HepG2 (cell line): Measurements from ENCODE around the gene NISCH. TPM values are rescaled to one million over a fixed set of nuclear protein-coding genes. Genes with fewer than 3 reads are reported as not detected.

Experiments
- GFI1 ChIP-seq: sonication (generic); formaldehyde crosslinking; IDR thresholded peaks from 2 replicates; pipeline ENCODE4 v1.5.0; 2020; ENCODE audit warnings: missing genetic modification reagents, mild to moderate bottlenecking, borderline replicate concordance
- HNRNPUL1 ChIP-seq: fragments of 200-400 bp; formaldehyde crosslinking; IDR thresholded peaks from 2 replicates; pipeline ENCODE4 v1.6.1; 2017; ENCODE audit warnings: low read depth, mild to moderate bottlenecking, low read length, moderate library complexity
- MEF2D ChIP-seq: sonication (generic); formaldehyde crosslinking; IDR thresholded peaks from 2 replicates; pipeline ENCODE4 v1.5.1; 2020; ENCODE audit warnings: mild to moderate bottlenecking, missing genetic modification reagents
- NR2F2 ChIP-seq: IDR thresholded peaks from 2 replicates; pipeline ENCODE4 v1.6.1; 2012; ENCODE audit warnings: low read depth, inconsistent platforms, borderline replicate concordance
- PHF8 ChIP-seq: sonication (generic); formaldehyde crosslinking; IDR thresholded peaks from 2 replicates; pipeline ENCODE4 v1.5.0; 2020; ENCODE audit warnings: missing genetic modification reagents
- PLRG1 ChIP-seq: fragments of 450-650 bp; conservative IDR thresholded peaks from 2 replicates; pipeline ENCODE4 v1.6.1; 2016
- RBM22 ChIP-seq: fragments of 200-400 bp; formaldehyde crosslinking; optimal IDR thresholded peaks from 2 replicates; pipeline ENCODE3; 2017; ENCODE audit warnings: mild to moderate bottlenecking, low read length, moderate library complexity
- SCMH1 ChIP-seq: sonication (generic); formaldehyde crosslinking; IDR thresholded peaks from 2 replicates; pipeline ENCODE4 v1.9.0; 2021; ENCODE audit warnings: missing genetic modification reagents, mild to moderate bottlenecking, borderline replicate concordance
- ZNF160 ChIP-seq: sonication (generic); formaldehyde crosslinking; IDR thresholded peaks from 2 replicates; pipeline ENCODE4 v1.8.0; 2022; ENCODE audit warnings: mild to moderate bottlenecking, inconsistent platforms, missing genetic modification reagents
- ZNF205 ChIP-seq: IDR thresholded peaks from 2 replicates; pipeline ENCODE4 v1.6.1; 2018; ENCODE audit warnings: missing biosample characterization, missing genetic modification reagents
- ZNF235 ChIP-seq: sonication (generic); formaldehyde crosslinking; IDR thresholded peaks from 2 replicates; pipeline ENCODE4 v1.8.1; 2023; ENCODE audit warnings: mild to moderate bottlenecking, missing genetic modification reagents, borderline replicate concordance
- ZNF367 ChIP-seq: sonication (generic); formaldehyde crosslinking; IDR thresholded peaks from 2 replicates; pipeline ENCODE4 v1.4.0; 2020; ENCODE audit warnings: missing genetic modification reagents, borderline replicate concordance
- ZNF441 ChIP-seq: sonication (generic); formaldehyde crosslinking; IDR thresholded peaks from 2 replicates; pipeline ENCODE4 v1.7.0; 2021; ENCODE audit warnings: missing genetic modification reagents, borderline replicate concordance
- ZNF572 ChIP-seq: sonication (generic); formaldehyde crosslinking; IDR thresholded peaks from 2 replicates; pipeline ENCODE4 v1.5.1; 2020; ENCODE audit warnings: mild to moderate bottlenecking, missing genetic modification reagents
- ZNF607 ChIP-seq: sonication (generic); formaldehyde crosslinking; IDR thresholded peaks from 2 replicates; pipeline ENCODE4 v1.5.1; 2020; ENCODE audit warnings: missing genetic modification reagents, mild to moderate bottlenecking, borderline replicate concordance
- ZNF619 ChIP-seq: sonication (generic); formaldehyde crosslinking; IDR thresholded peaks from 2 replicates; pipeline ENCODE4 v1.4.0; 2020; ENCODE audit warnings: mild to moderate bottlenecking, missing genetic modification reagents
- polyA plus RNA-seq, 8 experiments: library from polyadenylated mRNA; depleted of rRNA in 3 of 8; stranded (reverse) in 7 of 8; unstranded in 1 of 8; fragments of >200 nt; fragmentation: Illumina TruSeq in 4 of 8; extraction: Trizol in 4 of 8; gene quantifications; 2 replicates each; pipeline versions ENCODE4 v1.2.1 to v1.2.3, GENCODE V29; 2011 to 2016; ENCODE audit warnings: low read depth in 4 of 8, missing spikeins in 1 of 8, mixed read lengths in 1 of 8; ENCODE audit not compliant: insufficient read depth in 1 of 8
- total RNA-seq, 5 experiments: library from RNA; depleted of rRNA; stranded (reverse); fragments of >200 nt; fragmentation: Illumina TruSeq; extraction: Trizol; gene quantifications; 2 replicates each; pipeline ENCODE4 v1.2.3, GENCODE V29; 2016; ENCODE audit warnings: low read depth in 1 of 5
- TF ChIP-seq, protein P1 (sequence below): fragments of 450-650 bp; IDR thresholded peaks from 2 replicates; pipeline ENCODE4 v1.6.1; 2016
- TF ChIP-seq, protein P2 (sequence below): sonication (generic); formaldehyde crosslinking; IDR thresholded peaks from 2 replicates; pipeline ENCODE4 v1.4.0; 2020; ENCODE audit warnings: mild to moderate bottlenecking, missing genetic modification reagents
- TF ChIP-seq, protein P3 (sequence below): sonication (generic); formaldehyde crosslinking; IDR thresholded peaks from 2 replicates; pipeline ENCODE4 v1.5.0; 2020; ENCODE audit warnings: missing genetic modification reagents

NISCH gene
- total and polyA plus RNA-seq, 2 of the 13 experiments (the other 11 are each of a cell fraction or from before 2014, with no cell fraction given): 27.0 to 47.6 TPM

DNA sequence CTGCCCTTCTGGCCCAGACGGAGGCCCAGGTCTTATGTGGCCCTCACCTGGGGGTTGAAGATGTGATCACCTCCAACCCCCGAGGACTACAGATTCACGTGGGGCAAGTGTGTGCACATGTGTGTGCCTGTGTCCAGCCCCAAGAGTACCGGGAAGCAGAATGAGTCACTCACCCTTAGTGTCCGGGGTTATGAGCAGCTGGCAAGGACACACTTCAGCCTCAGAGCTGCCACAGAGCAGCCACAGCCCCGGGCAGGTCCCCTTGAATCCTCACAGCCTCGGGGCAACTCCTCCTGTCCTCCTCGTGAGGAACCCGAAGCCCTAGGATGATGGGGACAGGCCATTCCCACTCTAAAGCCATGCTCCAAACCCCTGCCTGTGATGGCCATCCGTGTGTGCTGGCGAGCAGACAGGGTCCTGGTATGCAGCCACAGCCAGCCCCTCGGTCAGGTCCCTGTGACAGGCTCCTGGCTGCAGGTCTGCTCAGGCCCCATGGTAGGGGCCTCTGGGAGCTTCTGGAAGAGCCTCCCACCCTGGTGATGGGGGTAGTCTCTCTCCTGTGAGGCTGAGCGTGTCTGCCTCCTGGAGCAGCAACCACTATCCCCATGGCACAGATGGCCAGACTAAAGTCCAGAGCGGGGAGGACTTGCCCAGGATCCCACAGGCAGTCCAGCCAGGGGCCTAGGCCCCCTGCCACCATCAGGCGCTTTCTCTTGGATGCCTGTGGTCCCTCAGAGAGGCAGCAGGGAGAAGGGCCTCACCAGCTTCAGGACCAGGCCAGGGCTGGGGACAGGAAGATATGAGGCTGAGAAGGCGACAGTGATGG lies 40.6 kb downstream of the NISCH start (continued):
- TF ChIP-seq ZNF205 (CRISPR knock-in tag) (no peak), PLRG1 (no peak), MEF2D (no peak), GFI1 (no peak), ZNF235 (no peak), NR2F2 (no peak), RBM22 (no peak), ZNF572 (CRISPR knock-in tag) (no peak), ZNF607 (no peak), HNRNPUL1 (no peak), ZNF160 (CRISPR knock-in tag) (no peak), ZNF441 (CRISPR knock-in tag) (no peak), ZNF367 (CRISPR knock-in tag) (no peak), ZNF619 (CRISPR knock-in tag) (no peak), SCMH1 (CRISPR knock-in tag) (no peak), PHF8 (no peak)
- TF ChIP-seq, protein P1, sequence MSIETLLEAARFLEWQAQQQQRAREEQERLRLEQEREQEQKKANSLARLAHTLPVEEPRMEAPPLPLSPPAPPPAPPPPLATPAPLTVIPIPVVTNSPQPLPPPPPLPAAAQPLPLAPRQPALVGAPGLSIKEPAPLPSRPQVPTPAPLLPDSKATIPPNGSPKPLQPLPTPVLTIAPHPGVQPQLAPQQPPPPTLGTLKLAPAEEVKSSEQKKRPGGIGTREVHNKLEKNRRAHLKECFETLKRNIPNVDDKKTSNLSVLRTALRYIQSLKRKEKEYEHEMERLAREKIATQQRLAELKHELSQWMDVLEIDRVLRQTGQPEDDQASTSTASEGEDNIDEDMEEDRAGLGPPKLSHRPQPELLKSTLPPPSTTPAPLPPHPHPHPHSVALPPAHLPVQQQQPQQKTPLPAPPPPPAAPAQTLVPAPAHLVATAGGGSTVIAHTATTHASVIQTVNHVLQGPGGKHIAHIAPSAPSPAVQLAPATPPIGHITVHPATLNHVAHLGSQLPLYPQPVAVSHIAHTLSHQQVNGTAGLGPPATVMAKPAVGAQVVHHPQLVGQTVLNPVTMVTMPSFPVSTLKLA: peak; percentile 87
- TF ChIP-seq, protein P2, sequence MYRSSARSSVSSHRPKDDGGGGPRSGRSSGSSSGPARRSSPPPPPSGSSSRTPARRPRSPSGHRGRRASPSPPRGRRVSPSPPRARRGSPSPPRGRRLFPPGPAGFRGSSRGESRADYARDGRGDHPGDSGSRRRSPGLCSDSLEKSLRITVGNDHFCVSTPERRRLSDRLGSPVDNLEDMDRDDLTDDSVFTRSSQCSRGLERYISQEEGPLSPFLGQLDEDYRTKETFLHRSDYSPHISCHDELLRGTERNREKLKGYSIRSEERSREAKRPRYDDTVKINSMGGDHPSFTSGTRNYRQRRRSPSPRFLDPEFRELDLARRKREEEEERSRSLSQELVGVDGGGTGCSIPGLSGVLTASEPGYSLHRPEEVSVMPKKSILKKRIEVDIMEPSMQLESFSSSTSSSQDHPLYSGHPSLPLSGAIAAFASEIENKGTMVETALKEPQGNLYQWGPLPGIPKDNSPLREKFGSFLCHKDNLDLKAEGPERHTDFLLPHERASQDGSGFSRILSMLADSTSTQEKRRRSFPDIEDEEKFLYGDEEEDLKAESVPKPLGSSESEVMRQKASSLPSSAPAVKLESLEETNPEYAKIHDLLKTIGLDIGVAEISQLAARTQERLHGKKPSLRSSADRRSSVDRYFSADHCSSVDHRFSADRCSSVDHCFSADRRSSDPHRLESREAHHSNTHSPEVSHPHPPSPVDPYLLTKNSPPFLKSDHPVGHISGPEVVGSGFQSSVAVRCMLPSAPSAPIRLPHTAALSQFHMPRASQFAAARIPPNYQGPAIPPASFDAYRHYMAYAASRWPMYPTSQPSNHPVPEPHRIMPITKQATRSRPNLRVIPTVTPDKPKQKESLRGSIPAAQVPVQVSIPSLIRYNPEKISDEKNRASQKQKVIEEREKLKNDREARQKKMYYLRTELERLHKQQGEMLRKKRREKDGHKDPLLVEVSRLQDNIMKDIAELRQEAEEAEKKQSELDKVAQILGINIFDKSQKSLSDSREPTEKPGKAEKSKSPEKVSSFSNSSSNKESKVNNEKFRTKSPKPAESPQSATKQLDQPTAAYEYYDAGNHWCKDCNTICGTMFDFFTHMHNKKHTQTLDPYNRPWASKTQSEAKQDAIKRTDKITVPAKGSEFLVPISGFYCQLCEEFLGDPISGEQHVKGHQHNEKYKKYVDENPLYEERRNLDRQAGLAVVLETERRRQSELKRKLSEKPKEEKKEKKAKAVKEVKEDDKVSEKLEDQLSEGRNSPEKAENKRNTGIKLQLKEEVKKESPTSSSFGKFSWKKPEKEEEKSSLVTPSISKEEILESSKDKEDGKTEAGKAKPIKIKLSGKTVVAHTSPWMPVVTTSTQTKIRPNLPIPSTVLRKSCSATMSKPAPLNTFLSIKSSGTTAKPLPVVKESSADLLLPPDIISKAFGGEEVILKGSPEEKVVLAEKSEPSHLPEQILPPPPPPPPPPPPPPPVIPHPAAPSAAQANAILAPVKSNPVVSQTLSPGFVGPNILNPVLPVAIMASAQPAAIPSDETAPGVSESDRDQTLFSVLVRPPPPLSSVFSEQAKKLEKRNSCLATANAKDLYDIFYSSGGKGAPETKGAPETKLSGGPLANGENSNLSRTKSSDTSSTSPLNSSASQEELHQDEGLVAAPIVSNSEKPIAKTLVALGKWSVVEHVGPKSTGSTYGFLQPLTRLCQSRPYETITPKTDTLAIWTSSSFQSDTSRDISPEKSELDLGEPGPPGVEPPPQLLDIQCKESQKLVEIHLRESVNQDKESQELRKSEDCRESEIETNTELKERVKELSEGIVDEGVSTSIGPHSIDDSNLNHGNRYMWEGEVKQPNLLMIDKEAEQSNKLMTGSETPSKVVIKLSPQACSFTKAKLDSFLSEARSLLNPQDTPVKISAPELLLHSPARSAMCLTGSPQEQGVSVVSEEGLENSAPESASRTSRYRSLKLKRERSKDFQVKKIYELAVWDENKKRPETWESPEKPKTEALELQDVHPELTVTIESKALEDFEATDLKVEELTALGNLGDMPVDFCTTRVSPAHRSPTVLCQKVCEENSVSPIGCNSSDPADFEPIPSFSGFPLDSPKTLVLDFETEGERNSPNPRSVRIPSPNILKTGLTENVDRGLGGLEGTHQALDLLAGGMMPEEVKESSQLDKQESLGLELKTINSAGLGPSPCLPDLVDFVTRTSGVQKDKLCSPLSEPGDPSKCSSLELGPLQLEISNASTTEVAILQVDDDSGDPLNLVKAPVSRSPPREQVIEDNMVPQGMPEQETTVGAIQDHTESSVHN: no peak
- TF ChIP-seq, protein P3, sequence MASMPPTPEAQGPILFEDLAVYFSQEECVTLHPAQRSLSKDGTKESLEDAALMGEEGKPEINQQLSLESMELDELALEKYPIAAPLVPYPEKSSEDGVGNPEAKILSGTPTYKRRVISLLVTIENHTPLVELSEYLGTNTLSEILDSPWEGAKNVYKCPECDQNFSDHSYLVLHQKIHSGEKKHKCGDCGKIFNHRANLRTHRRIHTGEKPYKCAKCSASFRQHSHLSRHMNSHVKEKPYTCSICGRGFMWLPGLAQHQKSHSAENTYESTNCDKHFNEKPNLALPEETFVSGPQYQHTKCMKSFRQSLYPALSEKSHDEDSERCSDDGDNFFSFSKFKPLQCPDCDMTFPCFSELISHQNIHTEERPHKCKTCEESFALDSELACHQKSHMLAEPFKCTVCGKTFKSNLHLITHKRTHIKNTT (CRISPR knock-in tag): no peak
